BJ (cell line): ENCODE measurements around the gene DCDC1. TPM values are rescaled to one million over a fixed set of nuclear protein-coding genes. Genes with fewer than 3 reads are reported as not detected.

Source experiments
- CTCF ChIA-PET: fragments of 350-600 bp; formaldehyde crosslinking; extraction: SDS; loops from one replicate; lab custom pipeline; 2021; ENCODE audit warnings: antibody characterized with exemption, inconsistent platforms; lab: Yijun Ruan, JAX
- POLR2A ChIA-PET: fragments of 300-600 bp; sonication (Branson Sonifier 250); formaldehyde crosslinking; extraction: SDS; loops from one replicate; lab custom pipeline; 2021; ENCODE audit warnings: antibody characterized with exemption; lab: Charles Lee
- DNase-seq: peaks from one replicate; pipeline ENCODE4 v3.0.0-alpha.2; 2011; ENCODE audit warnings: low read depth
- H3K27me3 ChIP-seq: 2 replicates; pipeline ENCODE4 v1.6.0; 2011; ENCODE audit warnings: low read length; ENCODE audit not compliant: control insufficient read depth, insufficient read depth
- H3K36me3 ChIP-seq: 2 replicates; pipeline ENCODE4 v1.5.1; 2011; ENCODE audit warnings: low read length; ENCODE audit not compliant: control insufficient read depth, insufficient read depth
- H3K4me3 ChIP-seq: 2 replicates; pipeline ENCODE4 v1.5.1; 2011; ENCODE audit warnings: low read depth, mild to moderate bottlenecking, control low read depth, low read length
- CTCF ChIP-seq: IDR thresholded peaks from 2 replicates; pipeline ENCODE4 v1.5.1; 2011; ENCODE audit warnings: low read depth, mild to moderate bottlenecking, control low read depth, inconsistent platforms, low read length, moderate library complexity; ENCODE audit not compliant: insufficient read depth
- polyA plus RNA-seq: library from polyadenylated mRNA; depleted of rRNA; stranded (reverse); fragments of >200 nt; gene quantifications from 2 replicates; pipeline ENCODE4 v1.2.3, GENCODE V29; 2011

The DCDC1 gene
- polyA plus RNA-seq, 1 experiment = not detected

- POLR2A ChIA-PET = no interaction called here
- no peak for DNase-seq
- TF ChIP-seq CTCF = no peak
- Histone ChIP-seq H3K36me3 (no peaks in the 10 kb centered on the region), H3K4me3 (no peak overlapping the region), H3K27me3 (no peaks in the 10 kb centered on the region; the same call in 1 of the 2 replicates)
- CTCF ChIA-PET = interaction anchor here (0.8 kb wide), 1 partner anchor 10 kb away, joined by 3 read pairs; no protein-coding TSS in a partner anchor
Observed at GRCh38 chr11:30823119-30823518, 546.4 kb downstream of the DCDC1 start.

GRCh38 chr11:30821438-30821965, 548.0 kb downstream of the DCDC1 start:
- ChIA-PET POLR2A (no interaction called here), CTCF (no interaction called here)
- H3K4me3 ChIP-seq = no peak overlapping the region
- H3K36me3 ChIP-seq = no peaks in the 10 kb centered on the region
- DNase-seq = no peak
- TF ChIP-seq CTCF = no peak
- no peaks in the 10 kb centered on the region; the same call in 1 of the 2 replicates for H3K27me3 ChIP-seq

- no peak for TF ChIP-seq CTCF
- H3K27me3 ChIP-seq = no peaks in the 10 kb centered on the region; the same call in 1 of the 2 replicates
- no peak overlapping the region for H3K4me3 ChIP-seq
- H3K36me3 ChIP-seq = no peaks in the 10 kb centered on the region
- DNase-seq = no peak
- ChIA-PET POLR2A (no interaction called here), CTCF (no interaction called here)
Observed at GRCh38 chr11:30818721-30819120, 550.8 kb downstream of the DCDC1 start.

- ChIA-PET POLR2A (no interaction called here), CTCF (no interaction called here)
- no peak overlapping the region for H3K4me3 ChIP-seq
- DNase-seq = no peak
- H3K27me3 ChIP-seq = no peaks in the 10 kb centered on the region; the same call in 1 of the 2 replicates
- no peak for TF ChIP-seq CTCF
- H3K36me3 ChIP-seq = no peaks in the 10 kb centered on the region
Observed at GRCh38 chr11:30816959-30817880, 552.3 kb downstream of the DCDC1 start.

- no peaks in the 10 kb centered on the region for H3K36me3 ChIP-seq
- H3K27me3 ChIP-seq = no peaks in the 10 kb centered on the region; the same call in 1 of the 2 replicates
- POLR2A ChIA-PET = no interaction called here
- no peak overlapping the region for H3K4me3 ChIP-seq
- no peak for TF ChIP-seq CTCF
- no peak for DNase-seq
- CTCF ChIA-PET = interaction anchor here (0.6 to 1.1 kb wide), 2 partner anchors 12 to 305 kb away, joined by 3 to 4 read pairs; no protein-coding TSS in a partner anchor
Observed at GRCh38 chr11:30815619-30816018, 553.9 kb downstream of the DCDC1 start.
